ENCODE measurements around the gene PAX3. TPM values are rescaled to one million over a fixed set of nuclear protein-coding genes. Genes with fewer than 3 reads are reported as not detected.

The PAX3 gene
- total RNA-seq = not detected
- 89.3 TPM for polyA plus RNA-seq (2013, experiment 1 of 2)
- polyA plus RNA-seq (2013, experiment 2 of 2) = 69.3 TPM
- long read RNA-seq, experiment 1 = 0 reads
- long read RNA-seq, experiment 2 = 0 reads
- long read RNA-seq, experiment 3 = 0 reads
- long read RNA-seq, experiment 4 = 0 reads

GRCh38 chr2:222298311-222299150 lies at the start of gene PAX3:
TSS of gene PAX3 (minus strand) at chr2:222298998. CDS start at chr2:222298615, 383 bp downstream.
- H3K27ac ChIP-seq (ENCODE audit: low read depth, low read length) = peak within 1 kb of the TSS; percentile 92
- H3K4me3 ChIP-seq (ENCODE audit: low read length) = peak within 1 kb of the TSS; percentile 45

GRCh38 chr2:222341331-222341730 lies 42.5 kb upstream of the PAX3 start:
- no peak overlapping the region for H3K27ac ChIP-seq (ENCODE audit: low read depth, low read length)
- no peaks in the 10 kb centered on the region for H3K9me3 ChIP-seq (ENCODE audit: control insufficient read depth, low read length)
- no peak for DNase-seq
- Mint-ChIP-seq H3K4me3 (no peak overlapping the region), H3K27me3 (ENCODE audit: insufficient read depth) (peaks cover 28% of the 10 kb centered on the region), H3K4me1 (no peaks in the 10 kb centered on the region), H3K9me3 (no peaks in the 10 kb centered on the region), H3K36me3 (ENCODE audit: low read depth) (no peaks in the 10 kb centered on the region), H3K27ac (no peak overlapping the region)
- TF ChIP-seq CTCF (conservative IDR thresholded peaks at IDR 0.05) = no peak
- H3K27me3 ChIP-seq (ENCODE audit: control insufficient read depth, insufficient read depth, low read length, poor library complexity, severe bottlenecking) = no peaks in the 10 kb centered on the region
- no peak overlapping the region for H3K4me3 ChIP-seq (ENCODE audit: low read length)
- H3K9ac ChIP-seq (ENCODE audit: extremely low read depth, low read length, poor library complexity, severe bottlenecking) = no peak overlapping the region
- H3K4me1 ChIP-seq (ENCODE audit: control insufficient read depth, insufficient read depth, low read length) = no peaks in the 10 kb centered on the region
- no peaks in the 10 kb centered on the region for H3K36me3 ChIP-seq (ENCODE audit: control insufficient read depth, insufficient read depth, low read length)
- 82 to 100% methylated on average over 1 of the region's 1 CpG for WGBS, 2 experiments (ENCODE audit: insufficient coverage in 1 of 2, insufficient read length in 1 of 2)

More at GRCh38 chr2:222298311-222299150, at the start of gene PAX3:
- Histone ChIP-seq H3K4me1 (ENCODE audit: control insufficient read depth, insufficient read depth, low read length) (no peaks in the 10 kb centered on the region), H3K9ac (ENCODE audit: extremely low read depth, low read length, poor library complexity, severe bottlenecking) (no peak within 1 kb of the TSS), H3K36me3 (ENCODE audit: control insufficient read depth, insufficient read depth, low read length) (no peaks in the 10 kb centered on the region), H3K9me3 (ENCODE audit: control insufficient read depth, low read length) (no peaks in the 10 kb centered on the region), H3K27me3 (ENCODE audit: control insufficient read depth, insufficient read depth, low read length, poor library complexity, severe bottlenecking) (peaks cover 100% of the 10 kb centered on the region)
- peaks cover 100% of the 10 kb centered on the region for H3K27me3 Mint-ChIP-seq (ENCODE audit: insufficient read depth)
- 1 to 3% methylated on average over 31 to 63 of the region's 63 CpGs for WGBS, 2 experiments (ENCODE audit: insufficient coverage in 1 of 2, insufficient read length in 1 of 2)
- peak within 1 kb of the TSS; percentile 22 for H3K4me3 Mint-ChIP-seq
- TF ChIP-seq CTCF (conservative IDR thresholded peaks at IDR 0.05) = no peak
- peaks cover 48% of the 10 kb centered on the region for H3K4me1 Mint-ChIP-seq
- H3K27ac Mint-ChIP-seq = no peak within 1 kb of the TSS
- peaks cover 3% of the 10 kb centered on the region for H3K9me3 Mint-ChIP-seq
- DNase-seq = peak; percentile 89
- H3K36me3 Mint-ChIP-seq (ENCODE audit: low read depth) = no peaks in the 10 kb centered on the region

- H3K27me3 Mint-ChIP-seq (ENCODE audit: insufficient read depth) = peaks cover 38% of the 10 kb centered on the region
- peaks cover 11% of the 10 kb centered on the region for H3K9me3 Mint-ChIP-seq
- Histone ChIP-seq H3K27me3 (ENCODE audit: control insufficient read depth, insufficient read depth, low read length, poor library complexity, severe bottlenecking) (no peaks in the 10 kb centered on the region), H3K36me3 (ENCODE audit: control insufficient read depth, insufficient read depth, low read length) (no peaks in the 10 kb centered on the region), H3K9ac (ENCODE audit: extremely low read depth, low read length, poor library complexity, severe bottlenecking) (no peak overlapping the region), H3K27ac (ENCODE audit: low read depth, low read length) (no peak overlapping the region), H3K4me1 (ENCODE audit: control insufficient read depth, insufficient read depth, low read length) (no peaks in the 10 kb centered on the region), H3K4me3 (ENCODE audit: low read length) (no peak overlapping the region), H3K9me3 (ENCODE audit: control insufficient read depth, low read length) (no peaks in the 10 kb centered on the region)
- DNase-seq = no peak
- H3K4me3 Mint-ChIP-seq = no peak overlapping the region
- TF ChIP-seq CTCF (conservative IDR thresholded peaks at IDR 0.05) = no peak
- no peak overlapping the region for H3K27ac Mint-ChIP-seq
- no peaks in the 10 kb centered on the region for H3K36me3 Mint-ChIP-seq (ENCODE audit: low read depth)
- 85 to 100% methylated on average over 1 of the region's 1 CpG for whole genome bisulfite sequencing, 2 experiments (ENCODE audit: insufficient coverage in 1 of 2, insufficient read length in 1 of 2)
- no peaks in the 10 kb centered on the region for H3K4me1 Mint-ChIP-seq
These were observed 39.6 kb upstream of the PAX3 start for GRCh38 chr2:222338374-222338773.

Measured in endodermal cell (in vitro differentiated cells).